HepG2 (cell line): Measurements from ENCODE around the gene DLG2. TPM values are rescaled to one million over a fixed set of nuclear protein-coding genes. Genes with fewer than 3 reads are reported as not detected.

Source experiments
- ATAC-seq: fragments of 200-7000 bp; cut with Tn5 transposase; 3 replicates; pipeline ENCODE4 v1.9.1; 2020; ENCODE audit warnings: mild to moderate bottlenecking, moderate library complexity
- BruUV-seq: library from RNA; stranded (reverse); fragments of 400-500 nt; replicated peaks from 2 replicates; lab custom pipeline; 2021; lab: Mats Ljungman, UMichigan
- CTCF ChIA-PET: fragments of 300-600 bp; formaldehyde crosslinking; extraction: SDS; loops from one replicate; lab custom pipeline; 2021; ENCODE audit warnings: low total read pairs, inconsistent platforms, low intra/inter-chr PET ratio; lab: Yijun Ruan, JAX
- POLR2A ChIA-PET: fragments of 350-600 bp; sonication (Branson Sonifier 250); formaldehyde crosslinking; loops from one replicate; lab custom pipeline; 2020; ENCODE audit warnings: antibody characterized with exemption, inconsistent platforms; lab: Yijun Ruan, JAX
- DNase-seq: peaks from one replicate; pipeline ENCODE4 v3.0.0-alpha.2; 2015; ENCODE audit warnings: low spot score
- FAIRE-seq: peaks from 3 replicates; lab custom pipeline; 2011; peaks lifted over from hg19 to GRCh38; lab: Jason Lieb, UNC
- H2AFZ ChIP-seq: one replicate; pipeline ENCODE4 v1.6.1; 2011; ENCODE audit warnings: low read length, inconsistent platforms
- H3K27ac ChIP-seq: fragments of 300-600 bp; 3 replicates; pipeline ENCODE4 v1.8.0; 2011; ENCODE audit warnings: mixed run types, mild to moderate bottlenecking, mixed read lengths, low read length, inconsistent platforms; ENCODE audit not compliant: insufficient read depth; ENCODE audit errors: extremely low read length
- H3K27me3 ChIP-seq, 2 experiments: fragments of 200-600 bp in 1 of 2; 2 replicates in 1 of 2; 3 replicates in 1 of 2; pipeline versions ENCODE4 v1.6.0 to v1.8.0; 2011; ENCODE audit warnings: low read length in 2 of 2, mild to moderate bottlenecking in 2 of 2, moderate library complexity in 2 of 2, inconsistent platforms in 1 of 2; ENCODE audit not compliant: insufficient read depth in 2 of 2, control insufficient read depth in 1 of 2
- H3K36me3 ChIP-seq, 2 experiments: fragments of 200-600 bp in 1 of 2; replicated peaks in 1 of 2; 2 replicates in 1 of 2; 3 replicates in 1 of 2; pipeline versions ENCODE4 v1.5.1 to v1.8.0; 2011; ENCODE audit warnings: low read length in 2 of 2, inconsistent platforms in 1 of 2; ENCODE audit not compliant: insufficient read depth in 2 of 2, control insufficient read depth in 1 of 2
- H3K4me1 ChIP-seq: 2 replicates; pipeline ENCODE4 v1.5.1; 2012; ENCODE audit warnings: low read length, inconsistent platforms; ENCODE audit not compliant: insufficient read depth
- H3K4me2 ChIP-seq: 2 replicates; pipeline ENCODE4 v1.6.0; 2011; ENCODE audit warnings: low read depth, low read length, inconsistent platforms
- H3K4me3 ChIP-seq, 3 experiments: fragments of 200-600 bp in 1 of 3; sonication (generic), shearing (Covaris generic) in 1 of 3; replicated peaks in 1 of 3; 2 replicates each; pipeline ENCODE4 v1.5.1; 2011 to 2016; ENCODE audit warnings: low read length in 3 of 3, inconsistent platforms in 2 of 3, low read depth in 2 of 3, mild to moderate bottlenecking in 2 of 3, control low read depth in 1 of 3, mixed read lengths in 1 of 3; ENCODE audit not compliant: insufficient read depth in 1 of 3
- H3K79me2 ChIP-seq: one replicate; pipeline ENCODE4 v1.6.1; 2011; ENCODE audit warnings: low read length, inconsistent platforms; ENCODE audit not compliant: insufficient read depth
- H3K9ac ChIP-seq: 2 replicates; pipeline ENCODE4 v1.6.0; 2011; ENCODE audit warnings: mild to moderate bottlenecking, low read depth, low read length, inconsistent platforms; ENCODE audit not compliant: insufficient read depth
- H3K9me3 ChIP-seq: 2 replicates; pipeline ENCODE4 v1.5.1; 2012; ENCODE audit warnings: mild to moderate bottlenecking, low read length
- H4K20me1 ChIP-seq: 2 replicates; pipeline ENCODE4 v1.6.0; 2011; ENCODE audit warnings: inconsistent platforms, mild to moderate bottlenecking, low read length, moderate library complexity; ENCODE audit not compliant: insufficient read depth
- CENPX ChIP-seq: sonication (generic); formaldehyde crosslinking; IDR thresholded peaks from 2 replicates; pipeline ENCODE4 v1.9.0; 2021; ENCODE audit warnings: mild to moderate bottlenecking, missing genetic modification reagents, moderate library complexity
- MTF2 ChIP-seq: sonication (generic); formaldehyde crosslinking; IDR thresholded peaks from 2 replicates; pipeline ENCODE4 v1.5.0; 2020; ENCODE audit warnings: missing genetic modification reagents, borderline replicate concordance
- PAX8 ChIP-seq: sonication (generic); formaldehyde crosslinking; IDR thresholded peaks from 2 replicates; pipeline ENCODE4 v1.8.0; 2022; ENCODE audit warnings: mild to moderate bottlenecking, missing genetic modification reagents, borderline replicate concordance
- POLR2AphosphoS2 ChIP-seq: IDR thresholded peaks from 2 replicates; pipeline ENCODE4 v1.6.1; 2011; ENCODE audit warnings: low read depth, low read length, improper control_type of control experiment
- TBX2 ChIP-seq: sonication (generic); formaldehyde crosslinking; IDR thresholded peaks from 2 replicates; pipeline ENCODE4 v1.5.0; 2020; ENCODE audit warnings: missing genetic modification reagents, mild to moderate bottlenecking, borderline replicate concordance
- THAP11 ChIP-seq: IDR thresholded peaks from 2 replicates; pipeline ENCODE4 v1.6.1; 2016; ENCODE audit warnings: missing biosample characterization, missing genetic modification reagents
- TP53 ChIP-seq: sonication (generic); formaldehyde crosslinking; conservative IDR thresholded peaks from 2 replicates; pipeline ENCODE4 v1.4.0; 2020; ENCODE audit warnings: missing genetic modification reagents
- ZBTB3 ChIP-seq: sonication (generic); formaldehyde crosslinking; IDR thresholded peaks from 2 replicates; pipeline ENCODE4 v1.4.0; 2020; ENCODE audit warnings: low read depth, mild to moderate bottlenecking, moderate library complexity, missing genetic modification reagents, borderline replicate concordance
- ZKSCAN8 ChIP-seq: IDR thresholded peaks from 2 replicates; pipeline ENCODE4 v1.6.1; 2016; ENCODE audit warnings: borderline replicate concordance, missing genetic modification reagents, missing compliant biosample characterization
- ZNF264 ChIP-seq: sonication (generic); formaldehyde crosslinking; IDR thresholded peaks from 2 replicates; pipeline ENCODE4 v1.4.0; 2020; ENCODE audit warnings: missing genetic modification reagents
- ZNF431 ChIP-seq: sonication (generic); formaldehyde crosslinking; IDR thresholded peaks from 2 replicates; pipeline ENCODE4 v1.9.0; 2022; ENCODE audit warnings: missing genetic modification reagents, low read depth, mild to moderate bottlenecking, borderline replicate concordance
- ZNF484 ChIP-seq: sonication (generic); formaldehyde crosslinking; IDR thresholded peaks from 2 replicates; pipeline ENCODE4 v1.5.1; 2020; ENCODE audit warnings: mild to moderate bottlenecking, low read depth, missing genetic modification reagents, borderline replicate concordance
- WGBS: methylation state at CpG from one replicate; pipeline ENCODE4 v1.1.6; 2017; ENCODE audit warnings: low lambda C conversion rate; 5-methylcytosine and 5-hydroxymethylcytosine counted together
- in situ Hi-C: cut with HindIII; loops from 2 replicates; pipeline ENCODE4 v1.10.0; 2017; ENCODE audit warnings: low pct_unique_long_range_greater_than_20kb; ENCODE audit not compliant: extremely low pct_ligation_motif_present
- intact Hi-C: fragments of 100-400 bp; cut with micrococcal nuclease; formaldehyde crosslinking; loops from one replicate; pipeline ENCODE4 v1.10.0; 2022; ENCODE audit not compliant: unreplicated experiment
- polyA plus RNA-seq, 8 experiments: library from polyadenylated mRNA; depleted of rRNA in 3 of 8; stranded (reverse) in 7 of 8; unstranded in 1 of 8; fragments of >200 nt; fragmentation: Illumina TruSeq in 4 of 8; extraction: Trizol in 4 of 8; gene quantifications; 2 replicates each; pipeline versions ENCODE4 v1.2.1 to v1.2.3, GENCODE V29; 2011 to 2016; ENCODE audit warnings: low read depth in 4 of 8, missing spikeins in 1 of 8, mixed read lengths in 1 of 8; ENCODE audit not compliant: insufficient read depth in 1 of 8
- total RNA-seq, 5 experiments: library from RNA; depleted of rRNA; stranded (reverse); fragments of >200 nt; fragmentation: Illumina TruSeq; extraction: Trizol; gene quantifications; 2 replicates each; pipeline ENCODE4 v1.2.3, GENCODE V29; 2016; ENCODE audit warnings: low read depth in 1 of 5
- TF ChIP-seq, protein P1 (sequence below): sonication (generic); formaldehyde crosslinking; IDR thresholded peaks from 2 replicates; pipeline ENCODE4 v1.5.1; 2020; ENCODE audit warnings: mild to moderate bottlenecking, missing genetic modification reagents
- TF ChIP-seq, protein P2 (sequence below): sonication (generic); formaldehyde crosslinking; IDR thresholded peaks from 2 replicates; pipeline ENCODE4 v1.9.0; 2022; ENCODE audit warnings: low read depth, missing genetic modification reagents

DLG2 gene
- total and polyA plus RNA-seq, 2 of the 13 experiments (the other 11 are each of a cell fraction or from before 2014, with no cell fraction given), result 0.46 to 1.0 TPM

- ATAC-seq (no peak), FAIRE-seq (no peak), DNase-seq (no peak)
- WGBS, result 79% methylated on average over 2 of the region's 2 CpGs
- no peak overlapping the region for H3K4me3 ChIP-seq
- H3K27me3 ChIP-seq, result no peaks in the 10 kb centered on the region
- in situ Hi-C loops, result loop anchor here (10.0 kb wide), 1 partner anchor 549 kb away; no protein-coding TSS in a partner anchor
- no peaks in the 10 kb centered on the region for H3K36me3 ChIP-seq
- POLR2A ChIA-PET, result no interaction called here
- TF ChIP-seq, protein P1, sequence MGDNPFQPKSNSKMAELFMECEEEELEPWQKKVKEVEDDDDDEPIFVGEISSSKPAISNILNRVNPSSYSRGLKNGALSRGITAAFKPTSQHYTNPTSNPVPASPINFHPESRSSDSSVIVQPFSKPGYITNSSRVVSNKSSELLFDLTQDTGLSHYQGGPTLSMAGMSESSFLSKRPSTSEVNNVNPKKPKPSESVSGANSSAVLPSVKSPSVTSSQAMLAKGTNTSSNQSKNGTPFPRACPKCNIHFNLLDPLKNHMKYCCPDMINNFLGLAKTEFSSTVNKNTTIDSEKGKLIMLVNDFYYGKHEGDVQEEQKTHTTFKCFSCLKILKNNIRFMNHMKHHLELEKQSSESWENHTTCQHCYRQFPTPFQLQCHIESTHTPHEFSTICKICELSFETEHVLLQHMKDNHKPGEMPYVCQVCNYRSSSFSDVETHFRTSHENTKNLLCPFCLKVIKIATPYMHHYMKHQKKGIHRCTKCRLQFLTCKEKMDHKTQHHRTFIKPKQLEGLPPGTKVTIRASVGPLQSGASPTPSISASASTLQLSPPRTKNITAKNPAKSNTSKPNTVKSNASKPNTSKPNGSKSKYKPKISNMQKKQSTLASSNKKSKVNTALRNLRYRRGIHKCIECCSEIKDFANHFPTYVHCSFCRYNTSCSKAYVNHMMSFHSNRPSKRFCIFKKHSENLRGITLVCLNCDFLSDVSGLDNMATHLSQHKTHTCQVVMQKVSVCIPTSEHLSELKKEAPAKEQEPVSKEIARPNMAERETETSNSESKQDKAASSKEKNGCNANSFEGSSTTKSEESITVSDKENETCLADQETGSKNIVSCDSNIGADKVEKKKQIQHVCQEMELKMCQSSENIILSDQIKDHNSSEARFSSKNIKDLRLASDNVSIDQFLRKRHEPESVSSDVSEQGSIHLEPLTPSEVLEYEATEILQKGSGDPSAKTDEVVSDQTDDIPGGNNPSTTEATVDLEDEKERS (CRISPR knock-in tag), result no peak
- TF ChIP-seq ZNF264 (CRISPR knock-in tag), result no peak
- H3K79me2 ChIP-seq, result no peaks in the 10 kb centered on the region
- no peak overlapping the region for H2AFZ ChIP-seq
- CTCF ChIA-PET, result no interaction called here
- intact Hi-C loops, result loop anchor here (10.0 kb wide), 2 partner anchors 331 to 1211 kb away; no protein-coding TSS in a partner anchor
- H3K4me2 ChIP-seq, result no peak overlapping the region
- no TSS peak for BruUV-seq
- H3K27ac ChIP-seq, result no peak overlapping the region
- H4K20me1 ChIP-seq, result no peaks in the 10 kb centered on the region
- H3K9ac ChIP-seq, result no peak overlapping the region
- no peaks in the 10 kb centered on the region for H3K4me1 ChIP-seq
- H3K9me3 ChIP-seq, result no peaks in the 10 kb centered on the region
Measured at GRCh38 chr11:84383576-84383975, 1243.6 kb downstream of the DLG2 start.

DNA sequence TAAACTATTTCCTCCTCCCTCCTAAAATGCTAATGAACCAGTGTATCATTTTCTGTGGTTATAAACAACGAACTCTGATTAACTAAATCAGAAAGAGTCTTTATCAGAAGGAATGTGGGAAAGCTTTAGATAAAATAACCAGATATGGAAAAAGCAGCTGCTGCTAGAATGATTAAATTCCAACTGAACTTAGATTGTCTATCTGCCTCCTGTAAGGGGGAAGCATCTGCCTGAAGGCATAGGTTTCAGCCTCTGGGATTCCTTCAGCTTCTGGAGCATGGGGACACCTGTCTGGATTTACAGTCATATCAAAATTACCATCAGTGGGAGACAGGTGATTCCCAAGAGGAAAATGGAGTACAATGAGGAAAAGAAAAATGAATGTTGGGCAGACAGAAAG lies 1245.5 kb downstream of the DLG2 start:
- POLR2A ChIA-PET, result no interaction called here
- Histone ChIP-seq H3K9ac (no peak overlapping the region), H3K4me2 (no peak overlapping the region), H3K4me1 (no peaks in the 10 kb centered on the region), H3K79me2 (no peaks in the 10 kb centered on the region), H2AFZ (no peak overlapping the region), H3K9me3 (no peaks in the 10 kb centered on the region), H4K20me1 (no peaks in the 10 kb centered on the region), H3K27me3 (no peaks in the 10 kb centered on the region), H3K36me3 (no peaks in the 10 kb centered on the region), H3K27ac (no peak overlapping the region), H3K4me3 (no peak overlapping the region)
- in situ Hi-C loops (loop anchor here (10.0 kb wide), 1 partner anchor 547 kb away; no protein-coding TSS in a partner anchor), intact Hi-C loops (loop anchor here (10.0 kb wide), 2 partner anchors 333 to 1213 kb away; no protein-coding TSS in a partner anchor)
- BruUV-seq, result no TSS peak
- ATAC-seq (no peak), FAIRE-seq (no peak), DNase-seq (no peak)
- WGBS, result 0% methylated on average over 1 of the region's 1 CpG
- CTCF ChIA-PET, result no interaction called here
- no peak for TF ChIP-seq ZBTB3 (CRISPR knock-in tag)
- no peak for TF ChIP-seq TP53 (CRISPR knock-in tag)
- TF ChIP-seq POLR2AphosphoS2, result no peak
- TF ChIP-seq, protein P2, sequence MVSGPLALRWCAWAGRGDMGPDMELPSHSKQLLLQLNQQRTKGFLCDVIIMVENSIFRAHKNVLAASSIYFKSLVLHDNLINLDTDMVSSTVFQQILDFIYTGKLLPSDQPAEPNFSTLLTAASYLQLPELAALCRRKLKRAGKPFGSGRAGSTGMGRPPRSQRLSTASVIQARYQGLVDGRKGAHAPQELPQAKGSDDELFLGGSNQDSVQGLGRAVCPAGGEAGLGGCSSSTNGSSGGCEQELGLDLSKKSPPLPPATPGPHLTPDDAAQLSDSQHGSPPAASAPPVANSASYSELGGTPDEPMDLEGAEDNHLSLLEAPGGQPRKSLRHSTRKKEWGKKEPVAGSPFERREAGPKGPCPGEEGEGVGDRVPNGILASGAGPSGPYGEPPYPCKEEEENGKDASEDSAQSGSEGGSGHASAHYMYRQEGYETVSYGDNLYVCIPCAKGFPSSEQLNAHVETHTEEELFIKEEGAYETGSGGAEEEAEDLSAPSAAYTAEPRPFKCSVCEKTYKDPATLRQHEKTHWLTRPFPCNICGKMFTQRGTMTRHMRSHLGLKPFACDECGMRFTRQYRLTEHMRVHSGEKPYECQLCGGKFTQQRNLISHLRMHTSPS, result no peak
- TF ChIP-seq THAP11, result no peak
- TF ChIP-seq ZNF431 (CRISPR knock-in tag), result no peak
- TF ChIP-seq CENPX (CRISPR knock-in tag), result no peak
- TF ChIP-seq ZKSCAN8 (CRISPR knock-in tag), result no peak
- TF ChIP-seq TBX2, result no peak
- TF ChIP-seq ZNF484, result no peak
- no peak for TF ChIP-seq MTF2 (CRISPR knock-in tag)
- no peak for TF ChIP-seq PAX8
